GM12864 (cell line): ENCODE measurements around the gene AFF1.

ENCODE experiments used
- DNase-seq: peaks from one replicate; pipeline ENCODE4 v3.0.0-alpha.2; 2011; ENCODE audit warnings: low read depth
- H3K4me3 ChIP-seq: 2 replicates; pipeline ENCODE4 v1.5.1; 2011; ENCODE audit warnings: mild to moderate bottlenecking, low read depth, low read length, control low read depth
- CTCF ChIP-seq: IDR thresholded peaks from 2 replicates; pipeline ENCODE4 v1.5.1; 2011; ENCODE audit warnings: low read depth, mild to moderate bottlenecking, moderate library complexity, low read length, control low read depth, inconsistent platforms; ENCODE audit errors: missing control alignments

The AFF1 gene

DNA sequence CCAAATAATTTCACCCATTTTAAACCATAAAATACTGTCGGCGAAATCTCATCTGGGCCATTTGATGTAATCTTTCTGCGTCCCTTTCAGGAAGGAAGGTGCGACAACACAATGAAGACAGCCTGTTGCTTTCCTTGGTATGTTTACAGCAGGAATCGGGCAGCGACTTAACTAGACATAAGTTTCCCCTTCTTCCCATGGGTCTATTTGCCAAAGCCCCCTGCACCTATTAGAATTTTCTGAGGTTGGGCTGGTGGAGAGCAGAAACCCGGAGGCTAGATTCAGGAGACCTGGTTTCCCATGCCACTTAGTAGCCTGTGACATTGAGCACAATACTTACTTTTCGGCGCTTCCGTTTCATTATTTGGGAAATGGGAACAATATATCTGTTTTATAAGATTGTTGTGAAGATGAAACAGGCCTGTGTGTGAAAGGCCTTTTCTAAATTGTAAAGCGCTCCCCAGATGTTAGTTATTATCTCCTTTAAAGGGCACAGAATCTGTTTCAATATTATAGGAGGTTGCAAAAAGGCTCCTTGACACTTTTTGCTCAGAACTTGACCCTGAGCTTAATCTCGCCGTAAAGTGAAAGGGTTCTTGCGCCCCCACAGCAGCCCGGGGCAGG lies 552 bp upstream of the AFF1 start:
- TF ChIP-seq CTCF = no peak
- H3K4me3 ChIP-seq = peak overlapping the region; percentile 95
- no peak for DNase-seq

GRCh38 chr4:86935566-86935852 lies 698 bp downstream of the AFF1 start:
- H3K4me3 ChIP-seq = peak overlapping the region; percentile 95
- DNase-seq = no peak
- TF ChIP-seq CTCF = no peak

GRCh38 chr4:86935853-86936733 lies 1.3 kb downstream of the AFF1 start:
- DNase-seq = peak; percentile 81
- peak; percentile 18 for TF ChIP-seq CTCF

DNA sequence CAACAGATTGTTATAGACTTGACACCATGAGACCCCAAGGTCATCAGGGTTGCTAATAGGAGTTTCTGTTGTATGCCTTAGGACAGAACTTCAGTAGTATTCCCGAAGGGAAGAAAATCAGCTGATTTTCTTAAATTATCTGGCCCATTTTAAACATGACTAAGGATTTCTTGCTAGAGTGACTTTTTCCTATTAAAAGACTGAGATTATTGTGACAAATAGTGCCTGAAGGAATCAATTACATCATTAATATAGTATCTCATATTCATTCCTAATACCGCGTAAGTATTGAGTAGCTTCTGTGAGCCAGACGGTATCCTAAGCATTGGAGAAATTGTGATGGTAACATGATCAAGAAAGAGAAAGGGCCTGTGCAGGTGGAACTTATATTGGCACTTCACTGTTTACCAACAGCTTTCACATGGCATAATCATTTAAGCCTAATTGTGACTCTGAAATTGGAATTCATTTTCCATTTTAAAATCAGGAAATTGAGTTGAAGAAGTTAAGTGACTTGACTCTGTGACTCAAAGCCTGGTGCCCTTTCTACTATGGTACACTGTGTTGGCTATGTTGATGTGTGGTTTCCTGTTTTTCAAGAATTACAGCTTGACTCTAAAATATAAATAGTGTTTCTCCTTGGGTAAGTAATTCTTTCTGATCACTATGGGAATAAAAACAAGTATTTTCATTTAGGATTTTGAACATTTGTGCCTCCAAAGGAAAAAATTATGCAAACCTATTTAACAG lies 4.1 kb downstream of the AFF1 start:
- TF ChIP-seq CTCF = no peak
- H3K4me3 ChIP-seq = peak overlapping the region; percentile 23; the same call in 1 of the 2 replicates
- no peak for DNase-seq

More at GRCh38 chr4:86935853-86936733, 1.3 kb downstream of the AFF1 start:
- peak overlapping the region; percentile 95 for H3K4me3 ChIP-seq

DNA sequence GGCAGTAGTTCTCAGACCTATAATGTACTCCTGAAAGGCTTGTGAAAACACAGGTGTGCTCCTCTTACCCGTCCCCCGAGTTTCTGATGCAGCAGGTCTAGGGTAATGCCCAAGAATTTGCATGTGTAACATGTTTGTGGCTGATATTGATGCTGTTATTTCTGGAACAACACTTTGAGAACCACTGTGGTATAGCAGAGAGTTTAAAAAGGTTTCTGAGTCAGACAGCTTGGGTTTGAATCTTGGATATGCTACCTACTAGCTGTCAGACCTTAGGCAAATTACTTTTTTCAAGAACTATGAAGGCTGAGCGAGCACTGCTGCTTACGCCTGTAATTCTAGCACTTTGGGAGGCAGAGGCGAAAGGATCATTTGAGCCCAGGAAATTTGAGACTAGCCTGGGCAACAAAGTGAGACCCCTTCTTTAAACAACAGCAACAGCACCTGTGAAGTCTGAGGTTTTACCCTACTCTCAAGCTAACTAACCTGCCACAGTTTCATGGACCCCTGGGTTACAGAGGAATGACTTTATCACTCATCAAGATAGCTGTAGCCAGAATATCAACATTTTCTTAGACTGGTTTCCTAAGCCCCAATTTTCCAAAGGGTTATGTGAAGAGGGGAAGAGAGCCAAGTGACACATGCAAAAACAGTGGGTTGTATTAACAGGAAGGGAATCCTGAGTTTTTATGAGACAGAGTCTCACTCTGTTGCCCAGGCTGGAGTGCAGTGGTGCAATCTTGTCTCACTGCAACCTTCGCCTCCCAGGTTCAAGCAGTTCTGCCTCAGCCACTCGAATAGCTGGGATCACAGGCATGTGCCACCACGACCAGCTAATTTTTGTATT lies 5.1 kb downstream of the AFF1 start:
- no peak for TF ChIP-seq CTCF
- peak overlapping the region; percentile 10; the same call in 1 of the 2 replicates for H3K4me3 ChIP-seq
- peak; percentile 96 for DNase-seq

- H3K4me3 ChIP-seq = no peak overlapping the region; the same call in 1 of the 2 replicates
- no peak for TF ChIP-seq CTCF
- DNase-seq = no peak
Observed at GRCh38 chr4:86940920-86941460, 6.2 kb downstream of the AFF1 start.
